NOMO-1 treated with DMSO at 0.1 percent for 48 hours (cell line): ENCODE data around the gene MMUT.
"Not testable (repeated sequence)": the region's sequence is repeated elsewhere in the genome, so short reads cannot be mapped to it uniquely, and the experiment has no call there.

ENCODE experiments used
- DNase-seq: peaks from one replicate; lab custom pipeline; 2025; ENCODE audit not compliant: unreplicated experiment; lab: John Stamatoyannopoulos, UW

The MMUT gene

DNA sequence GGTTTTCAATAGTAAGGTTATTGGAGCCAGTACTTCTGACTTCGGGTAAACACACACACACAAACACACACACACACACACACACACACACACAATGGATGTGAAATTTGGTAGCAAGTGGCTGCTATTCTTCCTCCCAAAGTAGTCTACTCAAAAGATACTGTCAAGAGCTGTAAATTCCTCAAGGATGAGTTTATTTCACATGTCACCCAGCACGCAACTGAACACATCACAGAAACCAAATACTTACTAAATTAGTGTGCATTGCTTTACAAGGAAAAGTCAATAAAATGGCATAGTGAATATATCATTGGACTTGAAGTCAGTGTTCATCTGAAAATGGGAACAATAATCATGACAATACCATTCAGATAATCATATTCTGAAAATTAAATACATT is 32.9 kb downstream of the MMUT start:
- DNase-seq, result no peak

DNA sequence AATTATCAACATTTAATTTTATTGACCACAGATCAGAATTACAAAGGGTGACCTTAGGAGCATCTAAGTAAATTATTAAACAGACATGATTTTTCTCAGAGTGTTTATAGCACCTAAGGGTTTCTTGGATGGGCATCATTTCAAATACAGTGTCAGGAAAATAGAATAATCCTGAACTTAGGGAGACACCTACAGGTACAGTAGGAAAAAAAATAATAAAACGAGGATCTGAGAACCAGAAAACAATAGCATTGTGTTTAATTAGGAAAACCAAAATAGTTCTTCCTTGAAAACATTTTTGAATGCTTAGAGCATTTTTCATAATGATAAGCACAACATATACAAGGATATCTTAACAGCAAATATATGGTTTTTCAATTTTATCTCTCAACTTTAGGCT is 39.2 kb downstream of the MMUT start:
- DNase-seq, result no peak

DNA sequence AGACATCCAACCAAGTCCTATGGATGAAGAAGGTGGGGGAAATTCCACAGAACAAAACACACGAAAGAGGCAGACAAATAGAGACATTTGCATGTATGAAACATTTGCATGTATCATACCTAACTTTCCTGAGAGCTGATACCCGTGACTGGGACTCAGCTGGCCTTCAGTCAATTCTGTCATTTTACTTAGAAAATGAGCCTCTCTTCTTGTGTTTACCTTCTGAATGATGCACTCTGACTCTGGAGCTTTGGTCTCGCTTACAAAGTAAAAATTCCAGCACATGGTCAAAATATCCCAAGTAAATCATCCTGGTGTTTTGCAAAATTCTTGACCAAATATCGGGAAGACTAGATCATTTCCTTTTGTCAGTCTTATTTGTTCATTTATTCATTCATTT is 46.9 kb downstream of the MMUT start:
- DNase-seq, result no peak

DNA sequence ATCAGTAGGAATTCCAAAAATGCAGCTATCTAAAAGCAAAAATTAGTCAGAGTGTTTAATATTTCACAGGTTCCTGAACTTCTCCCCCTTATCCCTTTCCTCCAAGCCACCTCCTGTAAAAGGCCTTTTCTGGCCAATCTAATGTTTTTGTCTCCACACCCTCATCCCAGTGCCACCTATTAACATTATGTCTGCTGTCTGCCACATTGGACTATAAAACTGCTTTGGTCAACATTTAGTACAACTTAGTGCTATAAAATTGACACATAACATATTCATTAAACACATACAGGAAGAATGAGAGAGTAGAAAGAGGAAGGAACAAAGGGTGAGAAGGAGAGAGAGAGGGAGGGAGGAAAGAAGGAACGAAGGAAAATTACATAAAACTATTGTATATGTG is 47.7 kb downstream of the MMUT start:
- DNase-seq, result no peak

DNA sequence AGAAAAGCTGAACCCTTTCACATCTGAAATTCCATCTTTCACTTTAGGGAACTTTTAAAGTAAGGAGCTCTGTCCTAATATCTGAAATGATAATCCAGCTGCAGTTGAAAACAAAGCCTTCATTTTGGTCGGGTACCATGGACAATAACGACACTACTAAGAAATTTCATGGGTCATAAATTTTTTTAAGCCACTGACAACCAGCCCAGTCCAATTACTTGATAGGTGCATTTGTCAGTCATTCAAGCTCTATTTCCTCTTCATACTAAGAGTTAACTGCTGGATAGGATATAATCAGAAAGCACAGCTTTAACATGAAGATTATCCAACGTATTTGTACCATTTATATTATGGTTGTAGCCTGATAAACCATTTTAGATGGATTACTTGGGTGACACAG is 52.5 kb downstream of the MMUT start:
- no peak for DNase-seq

DNA sequence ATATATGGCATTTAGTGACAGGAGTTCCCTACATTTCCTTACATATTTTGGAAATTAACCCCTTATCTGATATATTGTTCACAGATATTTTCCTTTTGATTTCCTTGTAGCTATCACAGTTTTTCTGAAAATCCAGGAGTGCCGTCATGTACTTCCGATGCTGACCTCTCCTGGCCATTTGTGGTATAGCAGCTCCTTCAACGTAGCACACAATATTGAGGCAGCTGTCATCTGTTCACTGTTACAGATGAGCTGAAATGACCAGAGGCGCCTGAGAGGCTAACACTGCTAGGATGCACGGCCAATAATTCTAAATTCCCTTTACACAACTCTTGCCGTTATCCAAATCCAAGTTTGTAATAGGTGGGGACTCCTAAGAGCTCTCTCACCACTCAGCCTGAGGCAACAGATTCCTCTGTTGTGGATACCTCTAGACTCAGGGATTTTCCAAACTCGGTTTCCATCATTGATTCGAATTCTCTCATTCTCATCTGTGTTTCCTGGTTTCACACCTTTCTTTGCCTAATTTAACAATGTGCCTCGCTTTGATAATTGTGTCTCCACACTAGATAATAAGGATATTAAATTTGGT is 53.0 kb downstream of the MMUT start:
- peak; percentile 36 for DNase-seq

DNA sequence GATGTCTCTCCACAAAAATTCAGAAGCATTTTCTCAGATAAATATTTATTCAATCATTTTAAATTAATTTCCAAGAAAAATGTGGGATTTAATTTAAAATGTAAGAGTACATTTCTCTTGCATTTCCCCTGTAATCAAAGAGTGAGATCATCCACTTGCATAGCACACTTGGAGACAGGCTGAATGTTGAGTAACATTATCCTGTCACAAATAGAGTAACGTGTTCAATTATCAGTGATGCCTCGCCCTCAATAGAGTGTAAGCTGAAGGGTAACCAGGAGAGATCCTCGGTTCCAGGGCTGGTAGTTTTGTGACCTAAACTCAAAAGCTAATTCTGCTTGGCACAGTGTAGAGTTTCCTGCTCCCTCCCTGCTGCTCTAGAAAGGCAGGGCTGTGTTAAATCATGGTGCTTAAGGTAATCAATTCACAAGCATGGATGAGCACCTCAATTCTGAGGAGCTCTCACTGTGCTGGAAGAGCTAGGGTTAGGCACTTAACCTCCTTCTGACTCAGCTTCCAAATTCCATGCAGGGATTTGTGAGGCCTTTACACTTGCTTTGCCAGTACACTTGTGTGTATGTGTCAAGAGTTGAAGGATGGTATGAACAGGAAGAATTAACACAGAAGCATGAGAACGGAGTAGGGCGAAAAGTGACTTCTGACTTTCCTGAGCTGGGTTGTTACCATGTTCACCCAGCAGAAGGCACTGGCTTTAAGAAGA is 56.6 kb downstream of the MMUT start:
- no peak for DNase-seq

DNA sequence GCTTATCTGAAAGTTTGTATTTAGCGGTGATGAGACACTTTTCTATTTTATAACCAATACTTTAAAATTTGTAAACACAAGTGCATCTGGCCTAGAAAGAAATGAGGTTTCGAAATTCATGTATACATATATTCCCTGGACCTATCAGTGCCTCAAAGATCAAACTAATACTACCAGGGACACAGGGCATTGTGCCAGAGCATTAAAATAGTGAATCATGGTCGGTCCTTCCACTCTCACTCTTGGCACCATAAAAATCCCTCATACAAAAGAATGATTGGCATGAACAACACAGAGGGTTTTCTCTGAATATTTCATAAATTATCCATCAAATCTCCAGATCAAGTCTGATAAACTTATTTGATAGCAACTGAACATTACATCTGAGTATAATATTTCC is 62.0 kb downstream of the MMUT start:
- no peak for DNase-seq

DNA sequence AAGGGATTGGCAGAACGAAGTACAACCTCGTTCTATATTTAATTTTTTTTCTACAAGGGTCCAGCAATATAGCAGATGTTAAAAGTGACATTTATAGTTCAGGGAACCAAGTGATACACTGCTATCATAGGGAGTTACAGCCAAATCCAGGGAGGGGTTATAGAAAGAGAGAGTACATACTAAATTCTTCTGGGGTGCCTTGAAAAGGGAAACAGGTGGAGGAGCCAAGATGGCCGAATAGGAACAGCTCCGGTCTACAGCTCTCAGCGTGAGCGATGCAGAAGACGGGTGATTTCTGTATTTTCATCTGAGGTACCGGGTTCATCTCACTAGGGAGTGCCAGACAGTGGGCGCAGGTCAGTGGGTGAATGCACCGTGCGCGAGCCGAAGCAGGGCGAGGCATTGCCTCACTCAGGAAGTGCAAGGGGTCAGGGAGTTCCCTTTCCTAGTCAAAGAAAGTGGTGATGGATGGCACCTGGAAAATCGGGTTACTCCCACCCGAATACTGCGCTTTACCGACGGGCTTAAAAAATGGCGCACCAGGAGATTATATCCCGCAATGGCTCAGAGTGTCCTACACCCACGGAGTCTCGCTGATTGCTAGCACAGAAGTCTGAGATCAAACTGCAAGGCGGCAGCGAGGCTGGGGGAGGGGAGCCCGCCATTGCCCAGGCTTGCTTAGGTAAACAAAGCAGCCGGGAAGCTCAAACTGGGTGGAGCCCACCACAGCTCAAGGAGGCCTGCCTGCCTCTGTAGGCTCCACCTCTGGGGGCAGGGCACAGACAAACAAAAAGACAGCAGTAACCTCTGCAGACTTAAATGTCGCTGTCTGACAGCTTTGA is 76.2 kb downstream of the MMUT start:
- not testable (repeated sequence) for DNase-seq

DNA sequence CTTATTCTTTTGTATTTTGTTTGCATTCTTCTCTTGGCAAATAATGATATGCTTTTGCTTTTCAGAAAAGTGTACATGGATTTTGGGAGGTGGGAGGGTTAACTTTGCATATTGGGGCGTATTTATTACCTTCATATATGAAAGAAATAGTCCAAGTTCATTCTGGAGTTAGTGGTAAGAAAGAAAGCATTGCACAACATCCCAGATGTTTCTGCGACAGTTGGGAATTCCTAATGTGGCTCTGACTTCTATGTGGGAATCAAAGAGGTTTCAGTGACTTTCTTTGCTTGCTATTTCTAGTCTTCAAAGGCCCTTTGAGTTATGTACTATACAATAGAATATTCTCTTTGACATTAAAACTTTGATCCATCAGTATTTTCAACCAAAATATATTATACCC is 78.1 kb downstream of the MMUT start:
- DNase-seq, result no peak
